Measurements from ENCODE around the gene SERPINA3.
"Not testable (repeated sequence)": the region's sequence is repeated elsewhere in the genome, so short reads cannot be mapped to it uniquely, and the experiment has no call there.

Gene SERPINA3

DNA sequence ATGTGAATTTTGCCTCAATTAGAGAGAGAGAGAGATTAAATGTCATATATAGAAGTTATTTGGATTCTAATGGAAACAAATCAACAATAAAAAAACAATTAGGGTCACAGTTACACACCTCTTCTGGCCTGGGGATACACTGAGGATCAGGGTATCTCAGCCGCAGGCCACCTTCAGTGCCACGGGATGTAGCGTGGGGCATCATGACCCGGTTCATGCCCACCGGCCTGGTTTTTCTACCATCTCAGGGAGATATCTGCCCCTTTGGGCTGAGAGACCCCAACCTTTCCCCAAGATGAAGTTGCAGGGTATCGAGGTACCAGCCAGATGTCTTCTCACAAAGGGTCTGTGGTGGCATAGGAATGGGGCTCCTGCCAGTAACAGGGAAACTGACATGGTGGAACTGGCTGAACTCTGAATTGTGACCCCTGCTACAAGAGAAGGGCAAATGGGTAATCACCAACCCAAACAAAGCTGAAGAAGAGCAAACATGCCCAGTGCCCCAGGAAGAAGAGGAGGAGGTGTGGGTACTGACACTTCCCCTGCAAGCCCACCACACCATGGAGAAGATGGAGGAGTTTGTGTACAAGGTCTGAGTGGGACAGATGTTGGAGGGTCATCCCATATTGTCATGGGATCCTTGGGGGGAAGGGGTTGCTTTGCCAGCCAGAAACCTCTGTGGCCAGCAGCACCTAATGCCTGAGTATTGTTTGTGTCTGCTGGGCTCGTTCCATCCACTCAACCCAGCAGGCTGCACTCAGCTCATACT lies 19.5 kb downstream of the SERPINA3 start:
- Mint-ChIP-seq H3K36me3 (no peaks in the 10 kb centered on the region), H3K27me3 (no peaks in the 10 kb centered on the region), H3K9me3 (no peaks in the 10 kb centered on the region), H3K4me3 (no peak overlapping the region), H3K4me1 (no peaks in the 10 kb centered on the region), H3K27ac (no peak overlapping the region)

GRCh38 chr14:94632305-94632590 lies 20.1 kb downstream of the SERPINA3 start:
- Mint-ChIP-seq H3K4me3 (no peak overlapping the region), H3K36me3 (no peaks in the 10 kb centered on the region), H3K27me3 (no peaks in the 10 kb centered on the region), H3K9me3 (no peaks in the 10 kb centered on the region), H3K4me1 (no peaks in the 10 kb centered on the region), H3K27ac (no peak overlapping the region)

DNA sequence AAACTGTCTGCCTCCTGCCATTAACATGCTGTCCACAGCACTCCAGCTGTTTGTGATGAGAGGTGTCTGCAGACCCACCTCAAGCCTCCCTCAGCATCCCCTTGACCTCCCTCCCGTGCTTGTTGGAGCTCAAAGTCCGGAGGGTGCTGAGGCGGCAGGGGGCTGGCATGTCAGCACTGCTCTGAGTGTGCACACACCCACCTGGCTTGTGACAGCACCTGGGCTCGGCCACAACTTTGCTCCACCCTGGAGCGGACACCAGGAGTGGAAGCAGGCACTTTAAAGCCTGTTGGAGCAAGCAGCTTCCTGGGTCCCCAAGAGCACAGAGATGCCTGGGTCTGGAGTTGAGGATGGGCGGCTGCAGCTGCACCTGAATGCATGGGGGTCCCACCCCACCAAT lies 20.9 kb downstream of the SERPINA3 start:
- no peaks in the 10 kb centered on the region for H3K9me3 Mint-ChIP-seq
- no peaks in the 10 kb centered on the region for H3K4me1 Mint-ChIP-seq
- no peak overlapping the region for H3K27ac Mint-ChIP-seq
- H3K27me3 Mint-ChIP-seq = no peaks in the 10 kb centered on the region
- no peaks in the 10 kb centered on the region for H3K36me3 Mint-ChIP-seq
- no peak overlapping the region for H3K4me3 Mint-ChIP-seq

DNA sequence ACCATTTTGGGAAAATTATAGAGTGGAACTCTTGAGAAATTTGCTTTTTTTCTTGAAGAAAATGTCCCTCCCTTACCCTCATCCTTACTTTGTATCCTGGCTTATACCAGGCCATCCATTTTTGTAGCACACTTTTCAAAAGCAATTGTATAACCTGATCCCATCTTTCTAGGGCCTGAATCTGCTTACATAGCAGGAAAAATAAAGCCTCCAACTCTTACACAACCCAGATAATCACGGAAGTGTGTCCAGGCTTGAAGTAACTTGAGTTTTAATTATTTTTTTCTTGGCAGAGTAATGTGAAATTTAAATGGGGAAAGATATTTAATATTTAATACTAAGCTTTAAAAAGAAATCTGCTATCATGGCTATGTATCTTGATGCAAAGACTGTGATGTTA lies 23.0 kb downstream of the SERPINA3 start:
- H3K27me3 Mint-ChIP-seq = no peaks in the 10 kb centered on the region

DNA sequence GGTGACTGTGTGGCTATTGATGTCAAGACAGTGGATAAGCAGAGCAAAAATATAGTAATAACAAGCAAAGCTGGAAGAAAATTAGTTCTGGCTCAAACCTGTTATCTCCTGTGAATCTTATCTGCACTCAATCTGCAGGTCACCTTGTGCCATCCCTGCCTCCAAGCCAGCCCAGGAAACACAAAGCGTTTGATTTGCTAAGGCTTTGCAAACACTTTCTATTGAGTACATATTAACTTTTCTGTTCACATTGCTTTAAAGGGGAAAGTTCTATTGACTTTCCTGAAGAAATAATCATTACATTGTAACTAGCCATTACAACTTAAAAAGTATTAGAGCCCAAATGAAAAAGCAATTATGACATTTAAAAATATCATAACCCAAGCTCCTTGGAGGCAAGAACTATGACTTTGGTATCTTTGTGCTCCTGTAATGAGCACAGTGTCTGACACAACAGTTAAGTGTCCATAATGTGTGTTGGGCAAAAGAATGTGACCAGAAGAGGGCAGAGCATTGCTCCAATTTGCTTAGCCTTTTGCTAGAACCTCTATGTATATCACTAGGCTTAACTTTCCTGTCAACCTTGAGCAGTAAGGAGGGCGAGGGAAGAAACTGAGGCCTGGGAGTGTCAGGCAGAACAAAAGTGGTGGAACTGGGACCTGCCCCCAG lies 24.7 kb downstream of the SERPINA3 start:
- H3K36me3 Mint-ChIP-seq = no peaks in the 10 kb centered on the region
- no peaks in the 10 kb centered on the region for H3K9me3 Mint-ChIP-seq
- H3K27ac Mint-ChIP-seq = no peak overlapping the region
- no peaks in the 10 kb centered on the region for H3K4me1 Mint-ChIP-seq
- H3K27me3 Mint-ChIP-seq = no peaks in the 10 kb centered on the region
- no peak overlapping the region for H3K4me3 Mint-ChIP-seq

More for the DNA sequence above, 23.0 kb downstream of the SERPINA3 start:
- Mint-ChIP-seq H3K36me3 (no peaks in the 10 kb centered on the region), H3K4me3 (no peak overlapping the region), H3K9me3 (no peaks in the 10 kb centered on the region), H3K27ac (no peak overlapping the region), H3K4me1 (no peaks in the 10 kb centered on the region)

GRCh38 chr14:94637814-94638213 lies 25.6 kb downstream of the SERPINA3 start:
- not testable (repeated sequence) for H3K9me3 Mint-ChIP-seq, H3K4me3 Mint-ChIP-seq

GRCh38 chr14:94638339-94638738 lies 26.1 kb downstream of the SERPINA3 start:
- Mint-ChIP-seq H3K9me3 (no peaks in the 10 kb centered on the region), H3K27ac (no peak overlapping the region), H3K27me3 (no peaks in the 10 kb centered on the region), H3K36me3 (no peaks in the 10 kb centered on the region), H3K4me1 (no peaks in the 10 kb centered on the region), H3K4me3 (no peak overlapping the region)

More at GRCh38 chr14:94637814-94638213, 25.6 kb downstream of the SERPINA3 start:
- not testable (repeated sequence) for H3K36me3 Mint-ChIP-seq, H3K27me3 Mint-ChIP-seq, H3K4me1 Mint-ChIP-seq, H3K27ac Mint-ChIP-seq

- H3K9me3 Mint-ChIP-seq = no peaks in the 10 kb centered on the region
- no peak overlapping the region for H3K4me3 Mint-ChIP-seq
- H3K27ac Mint-ChIP-seq = no peak overlapping the region
- H3K27me3 Mint-ChIP-seq = no peaks in the 10 kb centered on the region
- H3K4me1 Mint-ChIP-seq = no peaks in the 10 kb centered on the region
- H3K36me3 Mint-ChIP-seq = no peaks in the 10 kb centered on the region
Measured at GRCh38 chr14:94638961-94639817, 27.0 kb downstream of the SERPINA3 start.

DNA sequence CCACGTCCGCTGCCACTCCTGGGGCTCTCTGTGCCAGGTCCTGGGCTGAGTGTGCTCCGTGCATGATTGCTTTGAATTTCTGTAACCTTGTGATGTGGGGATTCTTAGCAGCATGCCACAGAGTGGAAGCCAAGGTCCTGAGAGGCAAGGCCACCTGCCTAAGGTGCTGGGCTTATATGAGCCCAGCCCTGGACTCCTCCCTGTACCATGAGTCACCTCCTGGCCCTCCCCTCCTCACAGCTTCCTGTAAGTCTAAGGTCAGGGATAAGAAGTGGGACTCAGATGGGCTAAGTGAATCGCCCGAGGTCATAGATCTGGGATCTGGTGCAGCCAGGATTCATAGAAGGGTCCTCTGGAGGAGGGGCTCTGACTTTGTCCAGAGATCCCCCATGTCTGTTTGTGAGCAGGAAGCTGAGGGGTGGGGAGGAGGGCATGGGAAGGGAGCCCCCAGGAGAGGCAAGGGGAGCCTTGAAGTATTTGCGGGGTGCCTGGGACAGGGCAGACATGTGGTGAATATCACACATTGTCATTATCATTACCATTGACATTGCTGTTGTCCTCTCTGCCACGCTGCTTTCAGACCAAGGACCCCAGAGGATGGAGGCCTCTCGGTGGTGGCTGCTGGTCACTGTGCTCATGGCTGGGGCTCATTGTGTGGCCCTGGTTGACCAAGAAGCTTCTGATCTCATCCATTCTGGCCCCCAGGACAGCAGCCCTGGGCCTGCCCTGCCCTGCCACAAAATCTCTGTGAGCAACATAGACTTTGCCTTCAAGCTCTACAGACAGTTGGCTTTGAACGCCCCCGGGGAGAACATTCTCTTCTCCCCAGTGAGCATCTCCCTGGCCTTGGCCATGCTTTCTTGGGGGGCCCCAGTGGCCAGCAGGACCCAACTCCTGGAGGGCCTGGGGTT lies 28.8 kb downstream of the SERPINA3 start:
- H3K9me3 Mint-ChIP-seq = no peaks in the 10 kb centered on the region
- no peaks in the 10 kb centered on the region for H3K4me1 Mint-ChIP-seq
- H3K36me3 Mint-ChIP-seq = no peaks in the 10 kb centered on the region
- H3K27ac Mint-ChIP-seq = no peak overlapping the region
- H3K4me3 Mint-ChIP-seq = no peak overlapping the region
- peaks cover 7% of the 10 kb centered on the region for H3K27me3 Mint-ChIP-seq

DNA sequence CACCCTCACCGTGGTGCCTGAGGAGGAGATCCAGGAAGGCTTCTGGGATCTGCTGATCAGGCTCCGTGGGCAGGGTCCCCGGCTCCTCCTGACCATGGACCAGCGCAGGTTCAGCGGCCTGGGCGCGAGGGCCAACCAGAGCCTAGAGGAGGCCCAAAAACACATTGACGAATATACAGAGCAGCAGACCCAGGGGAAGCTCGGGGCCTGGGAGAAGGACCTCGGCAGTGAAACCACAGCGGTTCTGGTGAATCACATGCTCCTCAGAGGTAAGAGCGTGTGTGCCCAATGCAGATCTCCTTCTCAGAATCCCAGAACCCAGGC lies 29.4 kb downstream of the SERPINA3 start:
- no peak overlapping the region for H3K4me3 Mint-ChIP-seq

DNA sequence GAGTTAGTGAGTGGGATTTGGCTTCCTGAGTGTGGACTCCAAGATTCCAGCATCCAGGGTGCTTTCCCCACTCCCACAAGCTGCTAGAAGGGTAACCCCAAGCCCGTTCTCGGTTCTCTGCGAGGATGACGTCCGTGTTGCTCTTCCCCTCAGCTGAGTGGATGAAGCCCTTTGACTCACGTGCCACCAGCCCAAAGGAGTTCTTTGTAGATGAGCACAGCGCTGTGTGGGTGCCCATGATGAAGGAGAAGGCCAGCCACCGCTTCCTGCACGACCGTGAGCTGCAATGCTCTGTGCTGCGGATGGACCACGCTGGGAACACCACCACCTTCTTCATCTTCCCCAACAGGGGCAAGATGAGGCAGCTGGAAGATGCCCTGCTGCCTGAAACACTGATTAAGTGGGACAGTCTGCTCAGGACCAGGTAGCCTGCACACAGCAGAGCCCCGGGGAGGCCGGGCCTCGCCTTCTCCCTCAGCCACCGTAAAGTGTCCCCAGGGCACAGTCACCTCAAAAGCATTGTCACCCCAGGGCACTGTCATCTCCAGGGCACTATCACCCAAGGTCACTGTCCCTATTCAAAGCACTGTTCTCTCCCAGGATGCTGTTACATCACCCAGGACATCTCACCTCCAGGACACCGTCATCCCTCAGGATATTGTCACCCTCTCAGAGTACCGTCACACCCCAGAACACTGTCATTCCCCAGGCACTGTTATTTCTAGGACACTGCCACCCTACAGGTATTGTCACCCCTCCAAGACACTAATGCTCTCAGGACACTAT lies 31.3 kb downstream of the SERPINA3 start:
- Mint-ChIP-seq H3K27ac (no peak overlapping the region), H3K27me3 (peaks cover 7% of the 10 kb centered on the region), H3K4me1 (no peaks in the 10 kb centered on the region), H3K4me3 (no peak overlapping the region), H3K36me3 (no peaks in the 10 kb centered on the region), H3K9me3 (no peaks in the 10 kb centered on the region)

More for the DNA sequence above, 29.4 kb downstream of the SERPINA3 start:
- Mint-ChIP-seq H3K4me1 (no peaks in the 10 kb centered on the region), H3K36me3 (no peaks in the 10 kb centered on the region), H3K27ac (no peak overlapping the region), H3K27me3 (peaks cover 7% of the 10 kb centered on the region), H3K9me3 (no peaks in the 10 kb centered on the region)

- Mint-ChIP-seq H3K9me3 (no peaks in the 10 kb centered on the region), H3K4me3 (no peak overlapping the region), H3K27me3 (peaks cover 7% of the 10 kb centered on the region), H3K4me1 (no peaks in the 10 kb centered on the region), H3K27ac (no peak overlapping the region), H3K36me3 (no peaks in the 10 kb centered on the region)
Measured at GRCh38 chr14:94644102-94644535, 31.9 kb downstream of the SERPINA3 start.

DNA sequence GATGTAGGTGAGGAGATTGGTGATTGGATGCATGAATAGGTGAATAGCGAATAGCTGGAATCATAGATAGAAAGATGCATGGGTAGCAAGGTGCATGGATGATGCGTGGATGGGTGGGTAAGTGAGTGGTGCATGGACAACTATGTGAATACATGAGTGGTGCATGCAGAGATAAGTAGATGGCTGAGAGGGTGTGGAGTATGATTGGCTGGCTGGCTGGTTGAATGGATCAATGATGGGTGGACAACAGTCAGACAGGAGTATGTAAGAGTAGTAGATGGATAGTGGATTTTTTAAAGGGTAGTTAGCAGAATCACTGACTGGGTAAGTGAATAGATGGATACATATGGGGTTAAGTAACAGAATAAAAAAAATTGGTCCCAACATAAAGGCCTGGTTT lies 33.9 kb downstream of the SERPINA3 start:
- H3K4me3 Mint-ChIP-seq = no peak overlapping the region
- H3K9me3 Mint-ChIP-seq = no peaks in the 10 kb centered on the region

GRCh38 chr14:94646481-94646880 lies 34.3 kb downstream of the SERPINA3 start:
- H3K36me3 Mint-ChIP-seq = no peaks in the 10 kb centered on the region
- H3K27ac Mint-ChIP-seq = no peak overlapping the region
- peaks cover 7% of the 10 kb centered on the region for H3K27me3 Mint-ChIP-seq
- H3K4me3 Mint-ChIP-seq = no peak overlapping the region
- no peaks in the 10 kb centered on the region for H3K4me1 Mint-ChIP-seq
- no peaks in the 10 kb centered on the region for H3K9me3 Mint-ChIP-seq

More for the DNA sequence above, 33.9 kb downstream of the SERPINA3 start:
- Mint-ChIP-seq H3K4me1 (no peaks in the 10 kb centered on the region), H3K36me3 (no peaks in the 10 kb centered on the region), H3K27me3 (peaks cover 7% of the 10 kb centered on the region), H3K27ac (no peak overlapping the region)

GRCh38 chr14:94648801-94649200 lies 36.6 kb downstream of the SERPINA3 start:
- no peak overlapping the region for H3K27ac Mint-ChIP-seq
- peaks cover 7% of the 10 kb centered on the region for H3K27me3 Mint-ChIP-seq
- no peak overlapping the region for H3K4me3 Mint-ChIP-seq
- H3K36me3 Mint-ChIP-seq = no peaks in the 10 kb centered on the region
- H3K9me3 Mint-ChIP-seq = no peaks in the 10 kb centered on the region
- H3K4me1 Mint-ChIP-seq = no peaks in the 10 kb centered on the region
